Activated naive CD4-positive, alpha-beta T cell treated with anti-CD3 and anti-CD28 coated beads, Interleukin-2, amount 50 U/mL, for 72 hours (primary cell): Measurements from ENCODE around the gene C11orf68. TPM values are rescaled to one million over a fixed set of nuclear protein-coding genes. Genes with fewer than 3 reads are reported as not detected.

Source experiments
- ATAC-seq, 2 donors: fragments of 150-1000 bp; cut with Tn5 transposase; 2 replicates each; pipeline ENCODE4 v1.10.0; 2021; ENCODE audit warnings: mild to moderate bottlenecking in 2 of 2, moderate library complexity in 2 of 2
- DNase-seq, 2 donors: peaks; one replicate each; pipeline ENCODE4 v3.0.0; 2021 to 2022; ENCODE audit warnings: low spot score in 2 of 2
- H3K27ac Mint-ChIP-seq, 2 donors: one replicate each; pipeline ENCODE4 v1.8.0; 2022; ENCODE audit warnings: mild to moderate bottlenecking in 2 of 2, mixed read lengths in 2 of 2
- H3K36me3 Mint-ChIP-seq, 2 donors: one replicate each; pipeline ENCODE4 v1.8.0; 2022; ENCODE audit warnings: mixed read lengths in 2 of 2
- H3K9me3 Mint-ChIP-seq, 2 donors: one replicate each; pipeline ENCODE4 v1.8.0; 2022; ENCODE audit warnings: mixed read lengths in 2 of 2
- total RNA-seq, 2 donors: library from RNA; stranded (reverse); gene quantifications; one replicate each; pipeline ENCODE4 v1.2.3, GENCODE V29; 2022

C11orf68 gene
- total RNA-seq, 2 donors from 2014 or later: 17.6 to 28.6 TPM

- no peak for DNase-seq
Measured at GRCh38 chr11:65871811-65872548, 46.9 kb downstream of the C11orf68 start.

GRCh38 chr11:65870706-65871681 lies 47.9 kb downstream of the C11orf68 start:
- H3K27ac Mint-ChIP-seq: peak overlapping the region in 1 of 2 donors; percentile 82
- peaks cover 0 to 12% of the 10 kb centered on the region in 2 donors for H3K36me3 Mint-ChIP-seq
- no peaks in the 10 kb centered on the region for H3K9me3 Mint-ChIP-seq
- ATAC-seq: no peak
- DNase-seq: no peak

More at GRCh38 chr11:65871811-65872548, 46.9 kb downstream of the C11orf68 start:
- Mint-ChIP-seq H3K27ac (peak overlapping the region in 1 of 2 donors; percentile 82), H3K36me3 (peaks cover 0 to 12% of the 10 kb centered on the region in 2 donors), H3K9me3 (no peaks in the 10 kb centered on the region)
- no peak for ATAC-seq

DNA sequence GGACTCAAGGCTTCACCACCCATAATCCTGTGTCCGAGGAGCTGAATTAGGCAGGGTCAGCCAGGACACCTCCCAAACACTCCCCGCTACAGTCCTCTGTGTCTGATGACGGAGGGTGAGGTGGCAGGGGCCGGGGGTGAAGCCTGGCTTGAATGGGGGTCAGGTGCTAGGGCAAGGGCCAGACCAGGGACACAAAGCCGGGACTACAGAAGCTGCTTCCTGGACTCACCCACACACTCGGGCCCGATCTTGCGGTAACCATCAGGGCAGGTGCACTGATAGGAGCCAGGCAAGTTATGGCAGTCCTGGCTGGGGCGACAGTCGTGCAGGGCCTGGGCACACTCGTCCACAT lies 48.6 kb downstream of the C11orf68 start:
- H3K9me3 Mint-ChIP-seq: no peaks in the 10 kb centered on the region
- ATAC-seq: no peak
- peak overlapping the region in 1 of 2 donors; percentile 82 for H3K27ac Mint-ChIP-seq
- H3K36me3 Mint-ChIP-seq: peaks cover 0 to 12% of the 10 kb centered on the region in 2 donors
- DNase-seq: no peak

GRCh38 chr11:65869643-65870306 lies 49.1 kb downstream of the C11orf68 start:
- peaks cover 0 to 12% of the 10 kb centered on the region in 2 donors for H3K36me3 Mint-ChIP-seq
- H3K9me3 Mint-ChIP-seq: no peaks in the 10 kb centered on the region
- ATAC-seq: no peak
- no peak for DNase-seq
- H3K27ac Mint-ChIP-seq: peak overlapping the region in 1 of 2 donors; percentile 82

- Mint-ChIP-seq H3K9me3 (no peaks in the 10 kb centered on the region), H3K27ac (peak overlapping the region in 1 of 2 donors; percentile 82), H3K36me3 (peaks cover 0 to 12% of the 10 kb centered on the region in 2 donors)
- ATAC-seq (no peak), DNase-seq (no peak)
Measured at GRCh38 chr11:65868907-65869306, 50.0 kb downstream of the C11orf68 start.

GRCh38 chr11:65868076-65868667 lies 50.7 kb downstream of the C11orf68 start:
- H3K36me3 Mint-ChIP-seq: peaks cover 0 to 14% of the 10 kb centered on the region in 2 donors
- H3K9me3 Mint-ChIP-seq: no peaks in the 10 kb centered on the region
- DNase-seq: no peak
- ATAC-seq: no peak
- peak overlapping the region in 1 of 2 donors; percentile 56 for H3K27ac Mint-ChIP-seq

GRCh38 chr11:65867284-65868071 lies 51.4 kb downstream of the C11orf68 start:
- ATAC-seq: no peak
- no peaks in the 10 kb centered on the region for H3K9me3 Mint-ChIP-seq
- peaks cover 0 to 17% of the 10 kb centered on the region in 2 donors for H3K36me3 Mint-ChIP-seq
- DNase-seq: no peak
- H3K27ac Mint-ChIP-seq: peak overlapping the region in 1 of 2 donors; percentile 88

Other genes starting within 250 kb of the C11orf68 start
- gene KAT5, start 206.8 kb downstream of the C11orf68 start, total RNA-seq: 100 to 1,000 TPM in 1 of 2 donors, 10 to 100 TPM in 1; 61.4 to 106 TPM
- 10 to 100 TPM; 40.9 to 93.0 TPM for gene RNASEH2C, start 198.3 kb downstream of the C11orf68 start, total RNA-seq
- 10 to 100 TPM; 10.6 to 25.9 TPM for gene AP5B1, start 138.1 kb downstream of the C11orf68 start, total RNA-seq
- 1 to 10 TPM in 1 of 2 donors, not detected in 1; 1.6 TPM for gene OVOL1, start 132.0 kb downstream of the C11orf68 start, total RNA-seq
- gene SNX32, start 85.1 kb downstream of the C11orf68 start, total RNA-seq: 1 to 10 TPM; 3.8 to 5.0 TPM
- gene CFL1, start 60.9 kb downstream of the C11orf68 start, total RNA-seq: 1,000 to 10,000 TPM in 1 of 2 donors, 100 to 1,000 TPM in 1; 855 to 1,265 TPM
- gene MUS81, start 58.6 kb downstream of the C11orf68 start, total RNA-seq: 10 to 100 TPM; 63.9 to 64.0 TPM
- 10 to 100 TPM; 15.2 to 41.8 TPM for gene EFEMP2, start 46.3 kb downstream of the C11orf68 start, total RNA-seq
- 10 to 100 TPM in 1 of 2 donors, 1 to 10 TPM in 1; 2.2 to 16.8 TPM for gene CTSW, start 39.2 kb downstream of the C11orf68 start, total RNA-seq
- 100 to 1,000 TPM in 1 of 2 donors, 10 to 100 TPM in 1; 69.4 to 101 TPM for gene FIBP, start 30.6 kb downstream of the C11orf68 start, total RNA-seq
- gene CCDC85B, start 28.4 kb downstream of the C11orf68 start, total RNA-seq: 10 to 100 TPM; 29.4 to 37.2 TPM
- 1 to 10 TPM; 7.4 to 9.5 TPM for gene FOSL1, start 18.7 kb downstream of the C11orf68 start, total RNA-seq
- gene DRAP1, start 364 bp upstream of the C11orf68 start, total RNA-seq: 100 to 1,000 TPM; 110 to 167 TPM
- not detected for gene TSGA10IP, start 26.4 kb upstream of the C11orf68 start, total RNA-seq
- gene SART1, start 42.7 kb upstream of the C11orf68 start, total RNA-seq: 10 to 100 TPM; 53.1 to 60.2 TPM
- 10 to 100 TPM; 47.5 to 86.8 TPM for gene EIF1AD, start 83.1 kb upstream of the C11orf68 start, total RNA-seq
- 100 to 1,000 TPM; 242 to 310 TPM for gene BANF1, start 83.4 kb upstream of the C11orf68 start, total RNA-seq
- gene CST6, start 92.9 kb upstream of the C11orf68 start, total RNA-seq: under 1 TPM in 1 of 2 donors, not detected in 1; 0.43 TPM
- gene CATSPER1, start 107.4 kb upstream of the C11orf68 start, total RNA-seq: under 1 TPM in 1 of 2 donors, not detected in 1; 0.80 TPM
- 1 to 10 TPM in 1 of 2 donors, under 1 TPM in 1; 0.14 to 1.1 TPM for gene GAL3ST3, start 130.1 kb upstream of the C11orf68 start, total RNA-seq
- 100 to 1,000 TPM; 236 to 246 TPM for gene SF3B2, start 133.3 kb upstream of the C11orf68 start, total RNA-seq
- 100 to 1,000 TPM; 124 TPM for gene PACS1, start 151.2 kb upstream of the C11orf68 start, total RNA-seq